Effector memory CD8-positive, alpha-beta T cell (primary cell): ENCODE results near the gene ETS1.
A peak's percentile ranks its signal among the peaks of the same experiment; 100 is the strongest.

Experiments used
- ATAC-seq: fragments of 150-1000 bp; cut with Tn5 transposase; replicated peaks from 2 replicates; pipeline ENCODE4 v1.10.0; 2021; ENCODE audit warnings: mild to moderate bottlenecking, moderate library complexity
- DNase-seq, 3 experiments: peaks; one replicate each; pipeline ENCODE4 v3.0.0; 2021
- H3K27ac Mint-ChIP-seq, 2 donors: one replicate each; pipeline ENCODE4 v1.8.0; 2022; ENCODE audit warnings: mild to moderate bottlenecking in 2 of 2, mixed read lengths in 2 of 2, moderate library complexity in 2 of 2
- H3K27me3 Mint-ChIP-seq, 2 donors: one replicate each; pipeline ENCODE4 v1.8.0; 2022; ENCODE audit warnings: mixed read lengths in 2 of 2
- H3K36me3 Mint-ChIP-seq: one replicate; pipeline ENCODE4 v1.8.0; 2022; ENCODE audit warnings: mild to moderate bottlenecking, moderate library complexity, mixed read lengths; ENCODE audit not compliant: insufficient read depth
- H3K4me1 Mint-ChIP-seq, 2 donors: one replicate each; pipeline ENCODE4 v1.8.0; 2022; ENCODE audit warnings: low read depth in 2 of 2, mixed read lengths in 2 of 2
- H3K4me3 Mint-ChIP-seq, 2 donors: one replicate each; pipeline ENCODE4 v1.8.0; 2022; ENCODE audit warnings: mild to moderate bottlenecking in 2 of 2, mixed read lengths in 2 of 2, moderate library complexity in 2 of 2
- H3K9me3 Mint-ChIP-seq, 2 donors: one replicate each; pipeline ENCODE4 v1.8.0; 2022; ENCODE audit warnings: mixed read lengths in 2 of 2

The ETS1 gene

GRCh38 chr11:128519338-128519737, 68.0 kb downstream of the ETS1 start:
- no peaks in the 10 kb centered on the region for H3K9me3 Mint-ChIP-seq
- ATAC-seq (no peak), DNase-seq (no peak)
- H3K4me3 Mint-ChIP-seq: peak overlapping the region; percentile 96
- no peaks in the 10 kb centered on the region for H3K27me3 Mint-ChIP-seq
- H3K4me1 Mint-ChIP-seq: peaks cover 55 to 58% of the 10 kb centered on the region in 2 donors
- peaks cover 98% of the 10 kb centered on the region for H3K36me3 Mint-ChIP-seq
- peak overlapping the region; percentile 97 for H3K27ac Mint-ChIP-seq

GRCh38 chr11:128518493-128519207, 68.7 kb downstream of the ETS1 start:
- DNase-seq: no peak
- no peak for ATAC-seq
- H3K4me1 Mint-ChIP-seq: peaks cover 55 to 59% of the 10 kb centered on the region in 2 donors

DNA sequence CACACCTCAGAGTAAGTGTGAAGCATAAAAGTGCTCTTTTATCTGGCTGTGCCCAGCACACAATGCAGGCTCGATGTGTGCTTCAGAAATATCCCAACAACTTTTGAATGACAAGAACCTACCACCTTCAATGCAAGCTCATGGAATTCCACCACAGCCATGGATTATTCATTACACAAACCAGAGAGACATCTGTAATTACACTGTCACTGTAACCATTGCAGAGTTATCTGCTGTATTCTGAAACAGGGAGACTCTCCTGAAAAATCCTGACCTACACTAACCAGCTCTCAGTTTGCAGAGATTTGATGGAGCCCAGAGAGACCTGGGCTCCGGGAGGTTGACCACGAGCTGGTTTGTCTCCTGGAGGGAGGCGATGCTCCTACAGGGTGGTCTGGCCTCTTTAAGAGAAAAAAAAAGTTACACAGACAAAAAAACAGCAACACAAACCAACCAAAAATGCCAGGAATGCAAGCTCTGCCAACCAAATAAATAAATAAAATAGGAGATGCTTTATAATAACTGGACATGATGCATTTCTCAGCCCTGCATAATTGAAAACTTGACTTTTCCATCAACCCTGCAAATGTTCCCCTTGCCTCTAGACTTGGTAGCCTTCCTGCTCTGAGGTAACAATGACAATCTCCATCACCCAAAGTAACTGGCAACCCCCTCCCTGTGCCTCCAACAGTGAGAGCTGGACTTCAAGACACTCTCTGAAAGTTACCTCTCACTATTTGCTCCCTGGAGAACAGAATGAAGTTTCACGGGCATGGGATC, 69.7 kb downstream of the ETS1 start:
- ATAC-seq (no peak), DNase-seq (no peak)
- H3K4me1 Mint-ChIP-seq: peaks cover 57 to 59% of the 10 kb centered on the region in 2 donors
- H3K4me3 Mint-ChIP-seq: peak overlapping the region; percentile 96
- H3K27me3 Mint-ChIP-seq: no peaks in the 10 kb centered on the region
- H3K27ac Mint-ChIP-seq: peak overlapping the region; percentile 97
- peaks cover 100% of the 10 kb centered on the region for H3K36me3 Mint-ChIP-seq
- no peaks in the 10 kb centered on the region for H3K9me3 Mint-ChIP-seq

More at GRCh38 chr11:128518493-128519207, 68.7 kb downstream of the ETS1 start:
- Mint-ChIP-seq H3K27me3 (no peaks in the 10 kb centered on the region), H3K36me3 (peaks cover 100% of the 10 kb centered on the region), H3K4me3 (peak overlapping the region; percentile 96), H3K27ac (peak overlapping the region; percentile 97), H3K9me3 (no peaks in the 10 kb centered on the region)

GRCh38 chr11:128516886-128517285, 70.5 kb downstream of the ETS1 start:
- peak overlapping the region; percentile 97 for H3K27ac Mint-ChIP-seq
- H3K36me3 Mint-ChIP-seq: peaks cover 100% of the 10 kb centered on the region
- no peaks in the 10 kb centered on the region for H3K9me3 Mint-ChIP-seq
- peaks cover 64 to 65% of the 10 kb centered on the region in 2 donors for H3K4me1 Mint-ChIP-seq
- DNase-seq (no peak), ATAC-seq (no peak)
- H3K4me3 Mint-ChIP-seq: peak overlapping the region; percentile 96
- H3K27me3 Mint-ChIP-seq: no peaks in the 10 kb centered on the region

DNA sequence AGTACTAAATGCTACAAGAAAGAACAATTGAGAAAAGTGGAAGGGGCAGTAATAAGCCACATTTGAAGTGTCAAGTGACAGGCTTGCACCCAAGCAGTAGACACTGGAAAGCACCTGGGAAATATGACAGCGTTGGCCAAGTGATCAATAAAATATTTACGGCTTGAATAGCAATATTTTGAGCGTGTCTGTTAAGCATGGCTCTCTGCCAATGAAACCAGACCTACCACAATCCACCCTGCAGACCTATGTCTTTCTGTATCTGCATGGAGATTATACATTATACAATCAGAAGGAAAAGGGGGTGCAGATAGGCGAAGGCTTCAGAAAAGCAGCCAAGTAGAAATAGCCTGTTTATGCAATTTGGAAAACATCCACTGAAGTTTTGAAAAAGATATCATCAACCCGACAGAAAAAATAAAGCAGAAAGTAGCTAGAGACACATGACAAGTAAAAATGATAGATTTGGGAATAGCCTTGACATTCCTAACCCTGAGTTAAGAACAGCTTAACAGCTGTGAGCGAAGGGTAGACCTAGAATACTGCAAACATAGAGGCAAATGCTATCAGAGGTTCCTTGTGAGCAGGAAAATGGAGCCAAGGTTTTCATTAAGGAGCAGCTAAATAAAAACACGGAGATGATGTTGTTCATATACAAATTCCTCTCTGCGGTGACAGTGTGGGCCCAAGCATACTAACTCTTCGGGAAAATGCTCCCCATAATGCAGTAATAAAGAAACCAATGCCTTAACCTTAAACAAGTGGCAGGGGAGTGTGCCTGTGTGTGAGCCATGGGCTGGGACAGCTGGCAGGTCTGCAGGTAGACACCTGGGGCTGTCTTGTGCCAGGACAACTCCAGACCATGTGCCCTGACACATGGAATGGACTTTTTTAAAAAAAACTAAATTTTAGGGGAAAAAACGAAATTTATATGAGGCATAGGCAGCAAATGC, 71.3 kb downstream of the ETS1 start:
- H3K36me3 Mint-ChIP-seq: peaks cover 97% of the 10 kb centered on the region
- H3K27ac Mint-ChIP-seq: peak overlapping the region; percentile 97
- peaks cover 69 to 72% of the 10 kb centered on the region in 2 donors for H3K4me1 Mint-ChIP-seq

DNA sequence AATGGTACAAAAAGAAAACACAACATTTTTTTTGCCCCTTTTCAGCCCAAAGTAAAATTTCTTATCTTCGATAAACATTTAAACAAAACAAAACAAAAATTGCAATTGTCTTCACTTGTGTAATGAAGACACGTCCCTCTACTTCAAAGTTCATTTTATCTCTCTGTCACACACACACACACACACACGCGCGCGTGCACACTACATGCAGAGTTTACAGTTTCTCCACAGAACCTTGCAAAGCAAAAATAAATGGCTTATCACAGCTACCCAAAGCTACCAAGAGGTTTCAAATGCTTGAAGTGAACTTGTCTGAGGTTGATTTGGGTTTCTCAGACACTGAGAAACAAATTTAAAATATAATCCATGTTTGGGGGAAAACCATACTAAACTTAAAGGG, 72.3 kb downstream of the ETS1 start:
- peak; percentile 27 for ATAC-seq
- Mint-ChIP-seq H3K27me3 (no peaks in the 10 kb centered on the region), H3K36me3 (peaks cover 96% of the 10 kb centered on the region), H3K4me3 (peak overlapping the region; percentile 96), H3K9me3 (no peaks in the 10 kb centered on the region), H3K4me1 (peaks cover 72 to 82% of the 10 kb centered on the region in 2 donors), H3K27ac (peak overlapping the region; percentile 97)
- no peak for DNase-seq

More for the DNA sequence above, 71.3 kb downstream of the ETS1 start:
- Mint-ChIP-seq H3K4me3 (peak overlapping the region; percentile 96), H3K27me3 (no peaks in the 10 kb centered on the region), H3K9me3 (no peaks in the 10 kb centered on the region)
- peak; percentile 6 for ATAC-seq
- no peak for DNase-seq

DNA sequence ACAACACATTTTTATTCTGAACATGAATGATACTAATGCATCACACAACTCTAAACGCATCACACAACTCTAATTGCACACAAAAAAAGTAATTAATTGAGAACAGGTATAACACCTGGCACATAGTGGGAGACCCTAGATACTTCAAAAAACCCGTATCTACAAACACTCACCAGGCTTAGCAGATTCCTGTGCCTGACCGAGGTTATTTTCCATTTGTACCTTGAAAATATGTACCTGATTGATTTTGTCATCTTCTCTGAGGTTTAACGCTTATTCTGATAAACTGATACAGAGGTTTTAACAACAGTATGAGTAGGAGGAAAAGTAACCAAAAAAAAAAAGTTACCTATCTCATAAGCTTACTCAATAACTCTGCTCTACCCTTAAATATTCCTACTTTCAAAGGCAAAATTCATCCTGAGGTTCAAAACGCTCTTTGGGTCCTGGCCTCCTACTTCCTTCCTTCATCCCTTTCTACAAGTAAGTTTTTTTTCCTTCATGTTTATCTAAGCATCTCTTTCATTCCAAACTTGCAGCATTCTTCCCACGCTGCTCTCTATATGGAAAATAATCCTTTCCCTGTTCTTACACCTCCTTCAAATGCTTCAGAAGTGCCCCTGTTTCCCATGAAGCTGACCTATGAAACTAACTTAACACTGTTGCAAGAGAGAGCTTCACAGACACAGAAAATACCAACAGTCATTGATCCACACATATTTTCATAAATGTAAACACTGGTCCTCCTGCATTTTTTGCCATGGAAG, 73.3 kb downstream of the ETS1 start:
- peaks cover 96% of the 10 kb centered on the region for H3K36me3 Mint-ChIP-seq

DNA sequence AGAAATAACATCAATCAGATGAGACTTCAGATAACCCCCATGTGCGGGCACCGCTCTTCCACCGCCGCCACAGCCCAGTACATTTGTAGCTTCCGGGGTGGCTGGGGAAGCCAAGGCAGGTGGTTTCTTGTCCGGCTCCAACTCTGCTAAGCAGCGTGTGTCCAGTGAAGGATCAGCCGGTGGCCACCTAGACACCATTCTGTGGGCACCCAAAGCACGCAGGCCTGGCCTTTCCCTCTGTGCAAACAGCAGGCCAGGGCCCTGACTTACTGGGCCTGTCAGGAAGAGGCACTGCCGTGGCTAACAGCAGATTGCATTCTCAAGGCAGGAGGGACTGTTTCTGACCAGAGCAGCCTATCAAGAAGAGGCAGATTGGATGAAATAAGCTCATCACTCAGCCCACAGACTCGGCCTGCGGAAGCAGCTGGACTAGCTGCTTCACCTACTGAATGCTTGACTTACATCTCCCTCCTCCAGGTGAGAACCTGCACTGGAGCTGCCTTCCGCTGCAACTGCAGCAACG, 74.8 kb downstream of the ETS1 start:
- peak in 1 of 3 experiments; percentile 35 for DNase-seq
- no peaks in the 10 kb centered on the region for H3K9me3 Mint-ChIP-seq
- peak overlapping the region; percentile 96 for H3K4me3 Mint-ChIP-seq
- ATAC-seq: peak; percentile 37
- peaks cover 96% of the 10 kb centered on the region for H3K36me3 Mint-ChIP-seq
- H3K4me1 Mint-ChIP-seq: peaks cover 73 to 95% of the 10 kb centered on the region in 2 donors
- H3K27ac Mint-ChIP-seq: peak overlapping the region; percentile 97
- no peaks in the 10 kb centered on the region for H3K27me3 Mint-ChIP-seq

More for the DNA sequence above, 73.3 kb downstream of the ETS1 start:
- ATAC-seq (peak; percentile 10), DNase-seq (no peak)
- Mint-ChIP-seq H3K4me3 (peak overlapping the region; percentile 96), H3K9me3 (no peaks in the 10 kb centered on the region), H3K27me3 (no peaks in the 10 kb centered on the region), H3K27ac (peak overlapping the region; percentile 97), H3K4me1 (peaks cover 79 to 92% of the 10 kb centered on the region in 2 donors)

DNA sequence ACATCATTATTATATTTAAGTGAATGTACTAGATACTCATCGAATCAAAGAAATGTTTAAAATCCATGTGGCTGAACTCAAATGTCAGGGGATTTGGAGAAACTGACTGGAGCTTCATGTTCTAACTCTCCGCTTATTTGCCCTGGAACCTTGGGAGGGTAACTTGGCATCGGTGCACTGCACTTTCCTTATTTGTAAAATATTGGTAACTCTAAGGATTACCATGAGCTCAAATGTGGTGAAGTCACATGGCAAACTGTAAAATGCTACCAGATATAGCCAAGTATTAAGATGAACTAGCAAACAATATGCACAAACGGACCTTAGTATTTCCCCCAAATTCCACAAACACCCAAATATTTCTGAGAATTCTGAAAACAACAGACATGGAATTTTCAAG, 75.6 kb downstream of the ETS1 start:
- DNase-seq (no peak), ATAC-seq (no peak)
- Mint-ChIP-seq H3K36me3 (peaks cover 96% of the 10 kb centered on the region), H3K4me1 (peaks cover 76 to 97% of the 10 kb centered on the region in 2 donors), H3K27me3 (no peaks in the 10 kb centered on the region), H3K4me3 (peak overlapping the region; percentile 96), H3K9me3 (no peaks in the 10 kb centered on the region), H3K27ac (peak overlapping the region; percentile 97)

DNA sequence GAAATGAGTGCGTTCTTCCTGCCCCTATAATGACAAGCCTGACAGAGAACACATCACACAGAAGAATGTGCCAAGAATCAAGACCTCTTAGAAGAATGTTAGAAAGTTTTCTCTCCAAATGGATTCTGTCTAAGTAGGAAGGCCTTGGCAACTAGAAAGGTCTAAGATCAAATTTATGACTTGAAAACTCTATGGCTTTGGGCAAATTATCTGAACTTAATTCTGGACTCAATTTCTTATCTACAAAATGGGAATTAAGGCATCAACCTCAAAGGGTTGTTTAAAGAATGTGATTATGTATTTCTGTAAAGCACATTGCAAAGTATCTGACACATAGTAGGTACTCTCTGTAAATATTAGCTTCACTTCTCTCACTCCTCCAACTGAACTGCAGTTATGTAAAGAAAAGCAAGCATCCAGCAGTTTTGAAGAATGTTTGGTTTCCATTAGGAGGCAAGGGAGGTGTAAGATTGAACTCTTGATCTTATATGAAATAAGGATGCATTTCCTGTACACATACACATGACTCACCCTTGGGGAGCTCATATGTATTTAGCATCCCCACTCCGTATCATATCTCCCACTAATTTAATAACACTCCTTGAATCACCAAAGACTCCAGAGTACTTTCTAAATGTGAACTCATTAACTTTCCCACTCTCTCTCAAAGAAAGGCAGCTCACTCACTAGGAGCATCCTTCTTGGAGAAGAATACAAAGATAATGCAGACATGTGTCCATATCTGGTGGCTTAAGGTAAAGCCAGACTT, 77.6 kb downstream of the ETS1 start:
- Mint-ChIP-seq H3K4me1 (peaks cover 78 to 97% of the 10 kb centered on the region in 2 donors), H3K27ac (peak overlapping the region; percentile 97), H3K9me3 (no peaks in the 10 kb centered on the region), H3K36me3 (peaks cover 96% of the 10 kb centered on the region), H3K27me3 (no peaks in the 10 kb centered on the region), H3K4me3 (peak overlapping the region; percentile 96)
- ATAC-seq (no peak), DNase-seq (no peak)

DNA sequence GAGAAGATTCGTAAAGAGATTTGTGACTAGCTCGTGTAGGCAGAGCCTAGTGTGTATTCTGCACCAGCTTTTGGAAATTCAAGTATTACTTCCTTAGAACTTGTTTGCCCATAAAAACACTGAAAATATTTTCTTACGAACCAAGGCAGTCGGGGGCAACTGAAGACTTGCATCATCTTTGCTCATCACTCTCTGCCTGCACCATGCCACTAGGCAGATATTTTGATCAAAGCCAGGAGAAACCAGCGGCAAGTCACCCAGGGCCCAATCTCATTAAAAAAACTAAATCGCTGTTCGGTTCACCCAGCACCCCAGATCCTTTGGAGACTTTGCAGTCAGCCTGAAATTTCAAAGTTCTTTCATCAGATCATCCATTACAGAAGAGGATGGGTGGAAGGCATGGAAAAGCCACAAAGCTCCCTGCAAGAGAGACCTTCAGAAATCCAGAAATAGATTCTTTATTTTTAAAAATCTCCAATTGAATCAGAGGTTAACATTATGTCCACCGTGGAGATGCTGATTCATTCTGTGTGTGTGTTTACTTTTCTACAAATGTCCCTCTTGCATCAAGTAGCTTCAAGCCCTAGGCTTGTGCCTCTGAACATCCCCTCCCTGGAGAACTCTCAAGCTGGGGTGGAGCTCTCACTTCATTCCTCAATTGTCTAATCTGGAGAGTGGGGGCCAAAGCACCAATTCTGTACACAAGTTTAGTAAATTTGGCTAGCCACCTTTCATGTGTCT, 78.4 kb downstream of the ETS1 start:
- Mint-ChIP-seq H3K36me3 (peaks cover 95% of the 10 kb centered on the region), H3K9me3 (no peaks in the 10 kb centered on the region), H3K27me3 (no peaks in the 10 kb centered on the region), H3K4me1 (peaks cover 79 to 97% of the 10 kb centered on the region in 2 donors), H3K4me3 (peak overlapping the region; percentile 96), H3K27ac (peak overlapping the region; percentile 97)
- ATAC-seq (no peak), DNase-seq (no peak)
